ENCODE measurements around the gene DLGAP1. TPM values are rescaled to one million over a fixed set of nuclear protein-coding genes. Genes with fewer than 3 reads are reported as not detected.

The DLGAP1 gene
- total and polyA plus RNA-seq, 3 donors from 2014 or later = 18.6 to 93.8 (median 69.1) TPM

DNA sequence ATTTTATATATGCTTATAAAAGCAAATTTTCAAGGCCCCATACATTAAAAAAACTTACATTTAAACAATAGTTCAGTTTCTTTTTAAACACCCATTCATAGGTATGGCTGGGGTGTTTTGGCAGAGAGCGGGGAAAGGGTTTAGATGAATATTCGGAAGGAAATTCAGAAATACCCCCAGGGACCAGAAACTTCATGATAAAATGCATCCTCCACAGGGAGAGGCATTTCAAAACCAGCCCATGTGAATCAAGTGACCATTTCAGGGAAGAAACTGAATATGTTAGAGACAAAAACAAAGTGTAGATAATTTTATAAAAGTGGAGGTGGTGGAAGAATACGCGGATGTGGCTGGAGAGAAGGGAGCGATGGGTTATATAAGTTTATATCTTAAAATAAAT is 678.0 kb downstream of the DLGAP1 start:
- WGBS, 2 donors = 82 to 93% methylated on average over 5 of the region's 5 CpGs
- DNase-seq = no peak
- H3K27ac ChIP-seq = no peak overlapping the region
- H3K4me1 ChIP-seq = no peaks in the 10 kb centered on the region
- TF ChIP-seq CTCF (IDR thresholded peaks at IDR 0.05) (no peak), POLR2A (IDR thresholded peaks at IDR 0.05) (no peak)
- no peaks in the 10 kb centered on the region for H3K27me3 ChIP-seq
- no peaks in the 10 kb centered on the region for H3K9me3 ChIP-seq
- intact Hi-C loops (cut with DNase I; ENCODE audit: low total_unique reads) = loop anchor here (10.0 kb wide), 1 partner anchor 228 kb away; no protein-coding TSS in a partner anchor
- H3K36me3 ChIP-seq (ENCODE audit: low read depth, missing control alignments) = no peaks in the 10 kb centered on the region
- H3K4me3 ChIP-seq = no peak overlapping the region

- DNase-seq = no peak
- WGBS, 2 donors = 87 to 94% methylated on average over 5 of the region's 5 CpGs
- Histone ChIP-seq H3K36me3 (ENCODE audit: low read depth, missing control alignments) (no peaks in the 10 kb centered on the region), H3K27ac (no peak overlapping the region), H3K27me3 (no peaks in the 10 kb centered on the region), H3K4me3 (no peak overlapping the region), H3K4me1 (peaks cover under 1% of the 10 kb centered on the region), H3K9me3 (no peaks in the 10 kb centered on the region)
- intact Hi-C loops (cut with DNase I; ENCODE audit: low total_unique reads) = loop anchor here (10.0 kb wide), 1 partner anchor 229 kb away; no protein-coding TSS in a partner anchor
- no peak for TF ChIP-seq CTCF (IDR thresholded peaks at IDR 0.05)
- TF ChIP-seq POLR2A (IDR thresholded peaks at IDR 0.05) = no peak
Measured at GRCh38 chr18:3775996-3776395, 679.1 kb downstream of the DLGAP1 start.

DNA sequence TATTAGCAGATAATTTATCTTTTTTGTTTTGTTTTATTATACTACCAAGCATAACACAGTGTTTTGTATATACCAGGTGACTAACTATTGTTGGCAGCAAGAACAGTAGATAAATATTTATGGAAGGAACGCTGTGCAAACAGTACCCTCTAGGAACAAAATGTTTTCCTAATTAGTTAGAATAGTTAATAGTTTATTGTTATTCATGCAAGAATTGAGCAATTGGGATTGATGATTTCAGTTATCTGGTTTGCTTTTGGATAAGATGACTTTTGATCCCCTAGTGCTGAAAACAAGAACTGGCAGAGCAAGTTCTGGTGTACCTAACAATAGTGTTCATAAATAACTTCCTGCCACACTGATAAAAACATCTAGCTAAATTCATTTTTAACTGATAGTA is 681.8 kb downstream of the DLGAP1 start:
- Histone ChIP-seq H3K27ac (peak overlapping the region in 1 of 2 donors; percentile 66), H3K36me3 (ENCODE audit: low read depth, missing control alignments) (no peaks in the 10 kb centered on the region), H3K27me3 (no peaks in the 10 kb centered on the region), H3K4me3 (no peak overlapping the region), H3K9me3 (no peaks in the 10 kb centered on the region), H3K4me1 (peaks cover 4% of the 10 kb centered on the region)
- no peak for DNase-seq
- TF ChIP-seq POLR2A (IDR thresholded peaks at IDR 0.05) = no peak
- peak in 1 of 3 experiments; percentile 5 for TF ChIP-seq CTCF (IDR thresholded peaks at IDR 0.05)
- intact Hi-C loops (cut with DNase I; ENCODE audit: low total_unique reads) = loop anchor here (10.0 kb wide), 1 partner anchor 231 kb away; no protein-coding TSS in a partner anchor
- 40 to 54% methylated on average over 1 of the region's 1 CpG for WGBS, 2 donors

DNA sequence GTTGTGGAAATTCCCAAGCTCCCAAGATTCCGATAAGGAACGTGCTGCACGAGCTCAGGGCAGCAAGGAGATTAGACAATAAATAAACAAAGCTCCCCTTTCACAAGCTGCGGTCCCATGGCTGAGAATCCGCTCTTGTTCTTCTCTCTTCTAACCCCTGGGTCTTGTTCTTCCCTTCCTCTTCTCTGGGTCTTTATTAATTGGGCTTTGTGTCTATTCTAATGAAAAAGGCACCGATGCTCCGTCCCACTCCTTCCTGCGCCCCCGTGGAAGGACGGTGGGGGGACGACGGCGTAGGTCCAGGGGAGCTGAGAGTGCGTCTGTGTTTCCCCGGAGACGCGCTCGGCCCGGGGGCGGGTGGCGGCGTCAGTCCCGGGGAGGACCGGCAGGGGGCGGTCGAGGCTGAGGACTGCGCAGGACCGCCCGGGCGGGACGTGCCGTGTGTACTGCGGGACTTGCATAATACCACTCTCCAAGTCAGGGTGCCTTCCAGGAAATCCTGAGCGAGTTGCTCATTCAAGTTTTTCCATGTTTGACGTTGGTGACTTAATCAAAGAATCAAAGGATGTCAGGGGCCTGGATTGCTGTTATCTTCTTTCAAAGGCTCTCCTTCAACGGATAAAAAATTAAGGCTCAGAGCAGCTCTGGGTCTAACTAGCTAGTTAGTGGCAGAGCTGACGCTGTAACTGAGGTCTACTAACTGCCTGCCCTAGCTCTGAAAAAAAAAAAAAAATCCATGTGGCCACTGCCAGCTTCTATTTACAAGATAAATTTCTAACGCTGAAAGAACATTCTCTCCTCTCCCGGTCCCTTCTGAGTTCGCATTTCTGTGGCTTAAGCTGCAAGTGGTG is 683.8 kb downstream of the DLGAP1 start:
- 1% methylated on average over 31 to 40 of the region's 40 CpGs for WGBS, 2 donors
- H3K27me3 ChIP-seq = no peaks in the 10 kb centered on the region
- H3K36me3 ChIP-seq (ENCODE audit: low read depth, missing control alignments) = no peaks in the 10 kb centered on the region
- no peaks in the 10 kb centered on the region for H3K9me3 ChIP-seq
- peak overlapping the region; percentile 3 to 27 for H3K4me3 ChIP-seq
- TF ChIP-seq POLR2A (IDR thresholded peaks at IDR 0.05) (no peak), CTCF (IDR thresholded peaks at IDR 0.05) (peak; percentile 97 to 98 (median 98))
- H3K4me1 ChIP-seq = peaks cover 4% of the 10 kb centered on the region
- peak; percentile 94 for DNase-seq
- H3K27ac ChIP-seq = peak overlapping the region; percentile 9 to 66
- intact Hi-C loops (cut with DNase I; ENCODE audit: low total_unique reads) = loop anchor here (10.0 kb wide), 1 partner anchor 233 kb away; no protein-coding TSS in a partner anchor

All from testis (tissue), 3 donors.